HG02623 (cell line): Measurements from ENCODE around the gene FAM3B.

Source experiments
- ATAC-seq: cut with Tn5 transposase; IDR thresholded peaks from one replicate; pipeline ENCODE4 v1.9.1; 2021; ENCODE audit warnings: moderate library complexity; ENCODE audit not compliant: unreplicated experiment

FAM3B gene

GRCh38 chr21:41367945-41368734, 51.5 kb downstream of the FAM3B start:
- peak; percentile 68 for ATAC-seq

GRCh38 chr21:41368735-41369104, 52.1 kb downstream of the FAM3B start:
- ATAC-seq, result no peak

GRCh38 chr21:41369105-41369919, 52.7 kb downstream of the FAM3B start:
- ATAC-seq, result no peak

- ATAC-seq, result no peak
These were observed 53.6 kb downstream of the FAM3B start for GRCh38 chr21:41369920-41370839.

GRCh38 chr21:41370840-41371684, 54.5 kb downstream of the FAM3B start:
- ATAC-seq, result no peak

- no peak for ATAC-seq
These were observed 55.1 kb downstream of the FAM3B start for GRCh38 chr21:41371685-41372030.

- ATAC-seq, result no peak
These were observed 56.7 kb downstream of the FAM3B start for GRCh38 chr21:41373253-41373652.

- ATAC-seq, result no peak
These were observed 57.2 kb downstream of the FAM3B start for GRCh38 chr21:41373763-41374162.

- ATAC-seq, result no peak
These were observed 57.6 kb downstream of the FAM3B start for GRCh38 chr21:41374177-41374712.

GRCh38 chr21:41374867-41375533, 58.4 kb downstream of the FAM3B start:
- no peak for ATAC-seq

GRCh38 chr21:41375875-41376274, 59.3 kb downstream of the FAM3B start:
- ATAC-seq, result no peak

- ATAC-seq, result no peak
These were observed 61.1 kb downstream of the FAM3B start for GRCh38 chr21:41377715-41378114.

GRCh38 chr21:41378849-41379248, 62.2 kb downstream of the FAM3B start:
- no peak for ATAC-seq

GRCh38 chr21:41379901-41380300, 63.3 kb downstream of the FAM3B start:
- ATAC-seq, result no peak

- no peak for ATAC-seq
These were observed 65.1 kb downstream of the FAM3B start for GRCh38 chr21:41381731-41382130.

- no peak for ATAC-seq
These were observed 70.6 kb downstream of the FAM3B start for GRCh38 chr21:41387042-41387819.

- ATAC-seq, result no peak
These were observed 71.2 kb downstream of the FAM3B start for GRCh38 chr21:41387824-41388223.

- ATAC-seq, result no peak
These were observed 71.7 kb downstream of the FAM3B start for GRCh38 chr21:41388259-41388658.
